OCI-LY1 (cell line): ENCODE measurements around the gene ACSS1.

ENCODE experiments used
- H2AFZ ChIP-seq: fragments of 200-600 bp; sonication (generic), shearing (Covaris generic); 2 replicates; pipeline ENCODE4 v1.6.0; 2014; ENCODE audit warnings: antibody characterized with exemption, mild to moderate bottlenecking, low read length
- H3F3A ChIP-seq: fragments of 200-600 bp; sonication (generic), shearing (Covaris generic); 2 replicates; pipeline ENCODE4 v1.6.0; 2014; ENCODE audit warnings: mild to moderate bottlenecking, antibody characterized with exemption, low read length, moderate library complexity; ENCODE audit not compliant: insufficient read depth
- H3K27ac ChIP-seq: fragments of 200-600 bp; sonication (generic); 2 replicates; pipeline ENCODE4 v1.5.1; 2014; ENCODE audit warnings: low read length, mixed run types, mild to moderate bottlenecking, low read depth; ENCODE audit not compliant: poor library complexity, severe bottlenecking
- H3K27me3 ChIP-seq: fragments of 200-600 bp; sonication (generic); 2 replicates; pipeline ENCODE4 v1.6.0; 2014; ENCODE audit warnings: antibody characterized with exemption, mild to moderate bottlenecking, low read length, moderate library complexity; ENCODE audit not compliant: insufficient read depth
- H3K36me3 ChIP-seq: fragments of 200-600 bp; sonication (generic); 2 replicates; pipeline ENCODE4 v1.6.1; 2014; ENCODE audit warnings: mild to moderate bottlenecking, antibody characterized with exemption, low read length, moderate library complexity, mixed read lengths; ENCODE audit not compliant: insufficient read depth
- H3K4me1 ChIP-seq: fragments of 200-600 bp; sonication (generic); 2 replicates; pipeline ENCODE4 v1.5.1; 2014; ENCODE audit warnings: mild to moderate bottlenecking, low read length, moderate library complexity; ENCODE audit not compliant: insufficient read depth, severe bottlenecking
- H3K4me2 ChIP-seq: fragments of 200-600 bp; sonication (generic), shearing (Covaris generic); 2 replicates; pipeline ENCODE4 v1.6.1; 2014; ENCODE audit warnings: low read length
- H3K4me3 ChIP-seq: fragments of 200-600 bp; sonication (generic); 2 replicates; pipeline ENCODE4 v1.5.1; 2014; ENCODE audit warnings: low read length, low read depth, mild to moderate bottlenecking, mixed read lengths; ENCODE audit not compliant: poor library complexity, severe bottlenecking
- H3K79me2 ChIP-seq: fragments of 200-600 bp; shearing (Covaris generic); 2 replicates; pipeline ENCODE4 v1.6.1; 2016; ENCODE audit warnings: mixed run types, low read length, mixed read lengths; ENCODE audit not compliant: insufficient read depth
- H3K9ac ChIP-seq: fragments of 200-600 bp; sonication (generic), shearing (Covaris generic); 2 replicates; pipeline ENCODE4 v1.6.1; 2014; ENCODE audit warnings: mild to moderate bottlenecking, low read length, mixed read lengths
- H3K9me2 ChIP-seq: fragments of 200-600 bp; sonication (generic), shearing (Covaris generic); 2 replicates; pipeline ENCODE4 v1.6.1; 2014; ENCODE audit warnings: low read depth, mild to moderate bottlenecking, low read length, mixed read lengths
- H3K9me3 ChIP-seq: fragments of 200-600 bp; shearing (Covaris generic); 2 replicates; pipeline ENCODE4 v1.6.1; 2014; ENCODE audit warnings: low read length, mixed read lengths
- H4K20me1 ChIP-seq: fragments of 200-600 bp; sonication (generic), shearing (Covaris generic); 2 replicates; pipeline ENCODE4 v1.6.0; 2016; ENCODE audit warnings: mild to moderate bottlenecking, low read length; ENCODE audit not compliant: insufficient read depth
- EZH2 ChIP-seq: fragments of 200-600 bp; sonication (generic), shearing (Covaris generic); IDR thresholded peaks from 2 replicates; pipeline ENCODE4 v1.8.0; 2017; ENCODE audit warnings: borderline replicate concordance, mixed run types, mild to moderate bottlenecking, antibody characterized with exemption, low read length, moderate library complexity, mixed read lengths
- TF ChIP-seq, protein P1 (sequence below): fragments of 200-600 bp; sonication (generic), shearing (Covaris generic); IDR thresholded peaks from 2 replicates; pipeline ENCODE4 v1.5.1; 2017; ENCODE audit warnings: mild to moderate bottlenecking, antibody characterized with exemption, low read length, moderate library complexity, mixed read lengths

Gene ACSS1

DNA sequence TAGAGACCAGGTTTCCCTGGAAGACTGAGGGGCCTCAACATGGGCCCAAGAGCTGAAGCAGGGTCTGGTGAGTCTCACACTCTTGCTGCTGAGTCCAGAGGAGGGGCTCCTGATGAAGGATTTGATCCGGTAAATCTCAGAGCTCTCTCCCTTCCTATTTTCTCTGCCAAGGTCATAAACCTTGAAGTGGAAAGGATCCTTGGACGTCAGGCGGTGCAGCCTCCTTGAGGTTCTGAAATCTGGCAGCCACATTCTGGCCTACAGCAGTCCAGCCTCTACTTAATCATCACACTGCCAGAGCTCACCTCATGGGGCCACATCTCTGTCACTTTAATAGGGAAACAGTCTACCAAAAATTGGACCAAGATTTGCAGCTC lies 24.0 kb downstream of the ACSS1 start:
- no peaks in the 10 kb centered on the region for H3K9me3 ChIP-seq
- H3K9me2 ChIP-seq = no peaks in the 10 kb centered on the region
- H3K4me3 ChIP-seq = no peak overlapping the region
- H3K27me3 ChIP-seq = no peaks in the 10 kb centered on the region
- no peaks in the 10 kb centered on the region for H3K79me2 ChIP-seq
- H4K20me1 ChIP-seq = no peaks in the 10 kb centered on the region
- H3K4me2 ChIP-seq = no peak overlapping the region
- no peak overlapping the region for H2AFZ ChIP-seq
- no peaks in the 10 kb centered on the region for H3F3A ChIP-seq
- peaks cover 26% of the 10 kb centered on the region for H3K4me1 ChIP-seq
- H3K36me3 ChIP-seq = no peaks in the 10 kb centered on the region
- TF ChIP-seq, protein P1, sequence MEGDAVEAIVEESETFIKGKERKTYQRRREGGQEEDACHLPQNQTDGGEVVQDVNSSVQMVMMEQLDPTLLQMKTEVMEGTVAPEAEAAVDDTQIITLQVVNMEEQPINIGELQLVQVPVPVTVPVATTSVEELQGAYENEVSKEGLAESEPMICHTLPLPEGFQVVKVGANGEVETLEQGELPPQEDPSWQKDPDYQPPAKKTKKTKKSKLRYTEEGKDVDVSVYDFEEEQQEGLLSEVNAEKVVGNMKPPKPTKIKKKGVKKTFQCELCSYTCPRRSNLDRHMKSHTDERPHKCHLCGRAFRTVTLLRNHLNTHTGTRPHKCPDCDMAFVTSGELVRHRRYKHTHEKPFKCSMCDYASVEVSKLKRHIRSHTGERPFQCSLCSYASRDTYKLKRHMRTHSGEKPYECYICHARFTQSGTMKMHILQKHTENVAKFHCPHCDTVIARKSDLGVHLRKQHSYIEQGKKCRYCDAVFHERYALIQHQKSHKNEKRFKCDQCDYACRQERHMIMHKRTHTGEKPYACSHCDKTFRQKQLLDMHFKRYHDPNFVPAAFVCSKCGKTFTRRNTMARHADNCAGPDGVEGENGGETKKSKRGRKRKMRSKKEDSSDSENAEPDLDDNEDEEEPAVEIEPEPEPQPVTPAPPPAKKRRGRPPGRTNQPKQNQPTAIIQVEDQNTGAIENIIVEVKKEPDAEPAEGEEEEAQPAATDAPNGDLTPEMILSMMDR = no peak
- TF ChIP-seq EZH2 = no peak
- no peak overlapping the region for H3K9ac ChIP-seq
- no peak overlapping the region for H3K27ac ChIP-seq

DNA sequence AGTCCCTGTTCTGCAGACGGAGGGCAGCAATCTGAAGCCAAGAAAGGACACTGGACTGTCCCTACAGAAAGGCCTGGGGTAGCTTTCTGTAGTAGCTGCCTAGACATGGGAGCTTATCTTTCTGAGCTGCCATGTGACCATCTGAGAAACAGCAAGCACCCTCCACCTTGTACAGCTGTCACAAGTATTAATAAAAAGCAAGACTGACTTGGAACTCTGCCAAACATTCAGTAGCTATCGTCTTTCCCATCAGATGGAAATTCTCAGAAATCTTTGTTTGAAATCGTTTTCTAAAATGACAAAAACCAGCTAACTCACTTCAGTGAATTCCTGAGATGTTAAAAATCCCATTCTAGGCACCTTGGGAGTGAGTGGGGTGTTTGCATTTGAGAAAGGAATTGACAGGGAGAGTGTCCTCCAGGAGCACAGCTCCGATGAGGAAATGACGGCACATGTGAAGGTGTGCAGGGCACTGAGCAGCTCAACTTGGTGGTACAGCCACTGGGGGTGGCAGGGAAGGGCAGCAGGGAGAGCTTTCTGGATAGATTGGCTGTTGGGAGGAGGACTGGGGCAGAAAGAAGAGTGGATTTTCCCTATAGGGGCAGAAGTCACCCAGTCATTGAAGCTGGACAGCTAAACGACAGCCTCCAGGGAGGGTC lies 24.5 kb downstream of the ACSS1 start:
- Histone ChIP-seq H3K27me3 (no peaks in the 10 kb centered on the region), H3K4me3 (no peak overlapping the region), H3K9me2 (no peaks in the 10 kb centered on the region), H3K4me2 (no peak overlapping the region), H3K36me3 (no peaks in the 10 kb centered on the region), H3K9ac (no peak overlapping the region), H3K4me1 (peaks cover 26% of the 10 kb centered on the region), H3K27ac (no peak overlapping the region), H2AFZ (no peak overlapping the region), H3K79me2 (no peaks in the 10 kb centered on the region), H4K20me1 (no peaks in the 10 kb centered on the region), H3F3A (no peaks in the 10 kb centered on the region), H3K9me3 (no peaks in the 10 kb centered on the region)
- TF ChIP-seq, protein P1 = no peak
- no peak for TF ChIP-seq EZH2

DNA sequence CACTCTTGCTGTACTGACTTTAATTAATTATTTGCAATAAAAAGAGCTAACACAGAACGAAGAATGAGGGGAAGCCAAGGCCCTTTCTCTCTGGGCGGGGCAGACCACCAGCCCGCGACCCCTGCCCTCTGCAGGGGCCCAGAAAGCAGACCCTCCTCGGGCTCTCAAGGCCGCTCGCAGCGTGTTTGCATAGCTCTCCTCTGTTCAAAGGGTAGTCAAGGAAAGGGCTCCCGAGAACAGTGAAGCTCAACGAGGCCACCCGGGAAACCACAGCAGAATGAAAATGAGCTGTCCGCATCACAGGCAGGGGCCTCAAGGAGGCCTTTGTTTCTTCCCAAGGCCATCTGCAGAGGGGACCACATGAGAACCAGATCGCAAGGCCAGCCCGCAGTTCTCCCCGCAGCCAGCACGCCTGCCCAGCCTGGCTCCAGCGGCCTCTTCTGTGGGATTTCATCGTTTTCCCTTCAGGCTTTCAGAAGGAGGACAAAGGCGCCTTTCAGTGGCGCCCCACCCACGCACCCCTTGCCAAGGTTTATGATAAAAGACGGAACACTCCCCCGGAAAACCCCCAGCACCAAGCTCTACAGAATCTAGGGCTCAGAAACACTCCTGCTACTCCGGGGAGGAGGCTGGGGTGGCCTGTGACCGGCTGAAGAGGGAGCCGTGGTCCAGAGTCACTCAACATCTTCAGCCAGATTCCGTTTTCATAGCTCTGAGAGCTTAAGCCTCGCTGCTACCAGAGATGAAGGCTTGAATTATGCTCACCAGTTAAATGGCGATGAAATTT lies 25.3 kb downstream of the ACSS1 start:
- Histone ChIP-seq H3K4me1 (peaks cover 23% of the 10 kb centered on the region), H3K9me2 (no peaks in the 10 kb centered on the region), H3K36me3 (no peaks in the 10 kb centered on the region), H3K79me2 (no peaks in the 10 kb centered on the region), H3K27me3 (no peaks in the 10 kb centered on the region), H4K20me1 (no peaks in the 10 kb centered on the region), H3K4me3 (no peak overlapping the region), H3K9me3 (no peaks in the 10 kb centered on the region), H3K9ac (no peak overlapping the region), H3F3A (no peaks in the 10 kb centered on the region), H3K27ac (no peak overlapping the region), H2AFZ (no peak overlapping the region), H3K4me2 (no peak overlapping the region)
- no peak for TF ChIP-seq EZH2
- TF ChIP-seq, protein P1 = no peak
